ENCODE measurements around the gene PTGER3. TPM values are rescaled to one million over a fixed set of nuclear protein-coding genes. Genes with fewer than 3 reads are reported as not detected.

Gene PTGER3
- total and polyA plus RNA-seq, 2 donors (not counting 1 experiment from before 2014, with no cell fraction given) = 0.89 to 1.5 TPM

GRCh38 chr1:71001624-71002023 lies 46.0 kb downstream of the PTGER3 start:
- no peak overlapping the region for H3K27ac ChIP-seq (ENCODE audit: insufficient read depth, low read length)

GRCh38 chr1:70997793-70998192 lies 49.8 kb downstream of the PTGER3 start:
- no peaks in the 10 kb centered on the region for H3K79me2 ChIP-seq (ENCODE audit: control insufficient read depth, insufficient read depth, low read length)
- H3K9ac ChIP-seq (ENCODE audit: insufficient read depth, low read length) = no peak overlapping the region
- no peaks in the 10 kb centered on the region for H3K4me1 ChIP-seq (ENCODE audit: control insufficient read depth, extremely low read depth, insufficient read depth, low read length)
- H4K20me1 ChIP-seq (ENCODE audit: control insufficient read depth, extremely low read depth, insufficient read depth, low read length) = no peaks in the 10 kb centered on the region
- H3K9me3 ChIP-seq (ENCODE audit: control insufficient read depth, insufficient read depth, low read depth, low read length) = no peaks in the 10 kb centered on the region
- TF ChIP-seq CTCF (conservative IDR thresholded peaks at IDR 0.05 in 1 of 2, IDR thresholded peaks at IDR 0.05 in 1 of 2; ENCODE audit: low read depth in 1 of 2, low read length in 2 of 2) (no peak), EZH2 (IDR thresholded peaks at IDR 0.05; ENCODE audit: low read length, missing control alignments) (no peak)
- DNase-seq (ENCODE audit: low read depth in 2 of 2) = no peak
- H3K4me2 ChIP-seq (ENCODE audit: extremely low read depth, insufficient read depth, low read length) = no peak overlapping the region
- H2AFZ ChIP-seq (ENCODE audit: low read length) = no peak overlapping the region
- H3K36me3 ChIP-seq (ENCODE audit: control insufficient read depth, insufficient read depth, low read length) = no peaks in the 10 kb centered on the region
- H3K27me3 ChIP-seq (ENCODE audit: control insufficient read depth, insufficient read depth, low read length) = no peaks in the 10 kb centered on the region
- H3K4me3 ChIP-seq (replicated peaks in 1 of 4; ENCODE audit: control extremely low read depth in 1 of 4, insufficient read depth in 1 of 4, low read depth in 3 of 4, low read length in 4 of 4) = no peak overlapping the region
- H3K27ac ChIP-seq (ENCODE audit: insufficient read depth, low read length) = no peak overlapping the region

More at GRCh38 chr1:71001624-71002023, 46.0 kb downstream of the PTGER3 start:
- Histone ChIP-seq H3K9ac (ENCODE audit: insufficient read depth, low read length) (no peak overlapping the region), H3K4me2 (ENCODE audit: extremely low read depth, insufficient read depth, low read length) (no peak overlapping the region), H3K4me3 (replicated peaks in 1 of 4; ENCODE audit: control extremely low read depth in 1 of 4, insufficient read depth in 1 of 4, low read depth in 3 of 4, low read length in 4 of 4) (no peak overlapping the region), H3K4me1 (ENCODE audit: control insufficient read depth, extremely low read depth, insufficient read depth, low read length) (no peaks in the 10 kb centered on the region), H3K9me3 (ENCODE audit: control insufficient read depth, insufficient read depth, low read depth, low read length) (no peaks in the 10 kb centered on the region), H2AFZ (ENCODE audit: low read length) (no peak overlapping the region), H3K27me3 (ENCODE audit: control insufficient read depth, insufficient read depth, low read length) (no peaks in the 10 kb centered on the region), H3K36me3 (ENCODE audit: control insufficient read depth, insufficient read depth, low read length) (no peaks in the 10 kb centered on the region), H4K20me1 (ENCODE audit: control insufficient read depth, extremely low read depth, insufficient read depth, low read length) (no peaks in the 10 kb centered on the region), H3K79me2 (ENCODE audit: control insufficient read depth, insufficient read depth, low read length) (no peaks in the 10 kb centered on the region)
- TF ChIP-seq CTCF (conservative IDR thresholded peaks at IDR 0.05 in 1 of 2, IDR thresholded peaks at IDR 0.05 in 1 of 2; ENCODE audit: low read depth in 1 of 2, low read length in 2 of 2) (no peak), EZH2 (IDR thresholded peaks at IDR 0.05; ENCODE audit: low read length, missing control alignments) (no peak)
- DNase-seq (ENCODE audit: low read depth in 2 of 2) = peak in 1 of 2 donors; percentile 4

GRCh38 chr1:70994753-70995268 lies 52.8 kb downstream of the PTGER3 start:
- Histone ChIP-seq H3K27me3 (ENCODE audit: control insufficient read depth, insufficient read depth, low read length) (no peaks in the 10 kb centered on the region), H3K9me3 (ENCODE audit: control insufficient read depth, insufficient read depth, low read depth, low read length) (no peaks in the 10 kb centered on the region), H3K36me3 (ENCODE audit: control insufficient read depth, insufficient read depth, low read length) (no peaks in the 10 kb centered on the region), H3K9ac (ENCODE audit: insufficient read depth, low read length) (no peak overlapping the region), H3K79me2 (ENCODE audit: control insufficient read depth, insufficient read depth, low read length) (no peaks in the 10 kb centered on the region), H3K4me1 (ENCODE audit: control insufficient read depth, extremely low read depth, insufficient read depth, low read length) (no peaks in the 10 kb centered on the region), H4K20me1 (ENCODE audit: control insufficient read depth, extremely low read depth, insufficient read depth, low read length) (no peaks in the 10 kb centered on the region), H3K4me2 (ENCODE audit: extremely low read depth, insufficient read depth, low read length) (no peak overlapping the region), H2AFZ (ENCODE audit: low read length) (no peak overlapping the region), H3K4me3 (replicated peaks in 1 of 4; ENCODE audit: control extremely low read depth in 1 of 4, insufficient read depth in 1 of 4, low read depth in 3 of 4, low read length in 4 of 4) (no peak overlapping the region), H3K27ac (ENCODE audit: insufficient read depth, low read length) (no peak overlapping the region)
- TF ChIP-seq CTCF (conservative IDR thresholded peaks at IDR 0.05 in 1 of 2, IDR thresholded peaks at IDR 0.05 in 1 of 2; ENCODE audit: low read depth in 1 of 2, low read length in 2 of 2) = no peak
- TF ChIP-seq EZH2 (IDR thresholded peaks at IDR 0.05; ENCODE audit: low read length, missing control alignments) = no peak
- no peak for DNase-seq (ENCODE audit: low read depth in 2 of 2)
